ENCODE data around the gene RAD51B. TPM values are rescaled to one million over a fixed set of nuclear protein-coding genes. Genes with fewer than 3 reads are reported as not detected.

The RAD51B gene
- polyA plus RNA-seq, 1 experiment: 6.6 TPM

DNA sequence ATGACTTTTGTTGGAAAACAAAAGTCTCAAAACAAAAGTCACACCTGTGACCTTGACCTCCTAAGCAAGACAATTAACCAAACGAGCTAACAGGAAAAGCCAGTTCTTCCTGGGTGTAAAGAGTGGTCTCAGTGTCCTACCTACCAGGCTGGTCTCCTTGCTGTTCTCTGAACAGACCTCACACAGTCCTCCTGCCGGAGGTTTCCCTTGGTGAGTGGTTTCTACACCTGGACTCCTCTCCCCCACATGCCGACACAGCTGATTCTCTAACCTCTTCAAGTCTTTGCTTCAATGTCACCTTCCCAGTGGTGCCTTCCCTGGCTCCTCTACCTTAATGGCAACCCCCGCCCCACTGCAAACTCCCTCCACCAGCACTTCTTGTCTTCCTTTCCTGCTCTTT lies 734.7 kb downstream of the RAD51B start:
- POLR2A ChIA-PET: interaction anchor here (2.0 kb wide), 1 partner anchor 239 kb away, joined by 11 read pairs; the partner anchor contains the start of gene ZFP36L1
- H3K27ac ChIP-seq (ENCODE audit: low read depth, low read length): no peak overlapping the region
- TF ChIP-seq, protein P1, sequence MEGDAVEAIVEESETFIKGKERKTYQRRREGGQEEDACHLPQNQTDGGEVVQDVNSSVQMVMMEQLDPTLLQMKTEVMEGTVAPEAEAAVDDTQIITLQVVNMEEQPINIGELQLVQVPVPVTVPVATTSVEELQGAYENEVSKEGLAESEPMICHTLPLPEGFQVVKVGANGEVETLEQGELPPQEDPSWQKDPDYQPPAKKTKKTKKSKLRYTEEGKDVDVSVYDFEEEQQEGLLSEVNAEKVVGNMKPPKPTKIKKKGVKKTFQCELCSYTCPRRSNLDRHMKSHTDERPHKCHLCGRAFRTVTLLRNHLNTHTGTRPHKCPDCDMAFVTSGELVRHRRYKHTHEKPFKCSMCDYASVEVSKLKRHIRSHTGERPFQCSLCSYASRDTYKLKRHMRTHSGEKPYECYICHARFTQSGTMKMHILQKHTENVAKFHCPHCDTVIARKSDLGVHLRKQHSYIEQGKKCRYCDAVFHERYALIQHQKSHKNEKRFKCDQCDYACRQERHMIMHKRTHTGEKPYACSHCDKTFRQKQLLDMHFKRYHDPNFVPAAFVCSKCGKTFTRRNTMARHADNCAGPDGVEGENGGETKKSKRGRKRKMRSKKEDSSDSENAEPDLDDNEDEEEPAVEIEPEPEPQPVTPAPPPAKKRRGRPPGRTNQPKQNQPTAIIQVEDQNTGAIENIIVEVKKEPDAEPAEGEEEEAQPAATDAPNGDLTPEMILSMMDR (IDR thresholded peaks at IDR 0.05; ENCODE audit: low read depth, low read length): no peak

DNA sequence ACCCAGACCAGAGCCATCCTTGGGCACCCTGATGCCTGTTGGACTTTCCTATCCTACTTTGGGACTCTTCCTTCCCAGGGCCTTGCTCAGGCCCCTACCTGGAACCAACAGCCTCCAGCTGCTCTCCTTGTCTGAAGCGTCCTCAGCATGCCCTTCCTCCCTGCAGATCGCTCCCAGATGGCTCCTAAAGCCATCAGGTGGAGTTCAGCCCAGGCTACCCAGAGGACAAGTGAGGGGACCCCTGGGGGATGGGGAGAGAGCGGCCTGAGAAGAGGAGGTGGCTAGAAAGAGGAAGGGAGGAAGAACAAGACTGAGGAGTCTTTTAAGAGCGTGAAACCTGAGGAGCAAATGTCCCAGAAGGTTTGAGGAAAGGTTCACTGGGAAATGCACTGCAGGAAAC lies 736.7 kb downstream of the RAD51B start:
- Histone ChIP-seq H3K9me3 (ENCODE audit: control insufficient read depth, insufficient read depth, low read length) (no peaks in the 10 kb centered on the region), H3K27ac (ENCODE audit: low read depth, low read length) (no peak overlapping the region), H3K27me3 (ENCODE audit: control insufficient read depth, insufficient read depth, low read length) (no peaks in the 10 kb centered on the region), H3K4me3 (ENCODE audit: low read depth, low read length) (no peak overlapping the region)
- ChIA-PET CTCF (no interaction called here), POLR2A (no interaction called here)
- no peak for DNase-seq (ENCODE audit: low read depth, low spot score)
- TF ChIP-seq, protein P1 (IDR thresholded peaks at IDR 0.05; ENCODE audit: low read depth, low read length): no peak

More for the DNA sequence above, 734.7 kb downstream of the RAD51B start:
- Histone ChIP-seq H3K4me3 (ENCODE audit: low read depth, low read length) (no peak overlapping the region), H3K27me3 (ENCODE audit: control insufficient read depth, insufficient read depth, low read length) (no peaks in the 10 kb centered on the region), H3K9me3 (ENCODE audit: control insufficient read depth, insufficient read depth, low read length) (no peaks in the 10 kb centered on the region)
- no peak for DNase-seq (ENCODE audit: low read depth, low spot score)
- CTCF ChIA-PET: interaction anchor here (1.3 kb wide), 1 partner anchor 235 kb away, joined by 3 read pairs; no protein-coding TSS in a partner anchor

DNA sequence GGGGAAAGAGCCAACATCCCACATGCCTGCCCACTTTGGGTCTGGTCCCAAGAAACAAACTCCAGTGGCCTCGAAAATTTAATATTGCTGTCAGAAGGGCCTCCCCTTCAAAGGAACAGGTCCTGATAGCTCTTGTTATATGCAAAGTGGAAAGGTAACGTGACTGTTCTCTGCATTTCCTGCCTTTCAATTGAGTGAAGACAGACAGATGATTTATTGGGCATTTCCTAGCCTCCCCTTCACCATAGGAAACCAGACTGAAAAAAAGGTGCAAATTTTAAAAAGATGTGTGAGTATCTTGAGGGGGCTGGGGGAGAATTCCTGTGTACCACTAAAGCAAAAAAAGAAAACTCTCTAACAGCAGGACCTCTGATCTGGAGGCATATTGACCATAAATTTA lies 738.1 kb downstream of the RAD51B start:
- ChIA-PET CTCF (no interaction called here), POLR2A (no interaction called here)
- no peaks in the 10 kb centered on the region for H3K9me3 ChIP-seq (ENCODE audit: control insufficient read depth, insufficient read depth, low read length)
- H3K27me3 ChIP-seq (ENCODE audit: control insufficient read depth, insufficient read depth, low read length): peaks cover under 1% of the 10 kb centered on the region
- TF ChIP-seq, protein P1 (IDR thresholded peaks at IDR 0.05; ENCODE audit: low read depth, low read length): no peak
- no peak overlapping the region for H3K4me3 ChIP-seq (ENCODE audit: low read depth, low read length)
- no peak overlapping the region for H3K27ac ChIP-seq (ENCODE audit: low read depth, low read length)
- no peak for DNase-seq (ENCODE audit: low read depth, low spot score)

DNA sequence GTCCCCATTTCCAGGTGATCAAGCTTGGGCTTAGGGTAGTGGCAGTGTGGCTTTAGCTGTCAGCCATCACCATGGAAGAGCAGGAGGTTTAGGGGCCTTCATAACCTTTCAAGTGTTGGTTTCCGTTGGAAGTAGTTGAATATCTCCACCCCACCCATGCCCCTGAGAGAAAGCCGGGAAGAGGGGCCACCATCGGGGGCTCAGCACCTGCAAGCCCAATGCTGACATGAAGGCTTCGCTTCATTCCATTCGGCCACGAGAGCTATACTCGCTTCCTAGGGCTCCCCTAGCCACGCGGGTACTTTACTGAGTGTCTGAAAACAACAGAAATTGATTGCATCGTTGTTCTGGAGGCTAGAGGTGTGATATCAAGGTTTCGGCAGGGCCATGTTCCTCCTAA lies 738.5 kb downstream of the RAD51B start:
- DNase-seq (ENCODE audit: low read depth, low spot score): no peak
- TF ChIP-seq, protein P1 (IDR thresholded peaks at IDR 0.05; ENCODE audit: low read depth, low read length): no peak
- POLR2A ChIA-PET: no interaction called here
- no peak overlapping the region for H3K27ac ChIP-seq (ENCODE audit: low read depth, low read length)
- no peaks in the 10 kb centered on the region for H3K9me3 ChIP-seq (ENCODE audit: control insufficient read depth, insufficient read depth, low read length)
- CTCF ChIA-PET: no interaction called here
- no peak overlapping the region for H3K4me3 ChIP-seq (ENCODE audit: low read depth, low read length)
- H3K27me3 ChIP-seq (ENCODE audit: control insufficient read depth, insufficient read depth, low read length): peaks cover 3% of the 10 kb centered on the region

DNA sequence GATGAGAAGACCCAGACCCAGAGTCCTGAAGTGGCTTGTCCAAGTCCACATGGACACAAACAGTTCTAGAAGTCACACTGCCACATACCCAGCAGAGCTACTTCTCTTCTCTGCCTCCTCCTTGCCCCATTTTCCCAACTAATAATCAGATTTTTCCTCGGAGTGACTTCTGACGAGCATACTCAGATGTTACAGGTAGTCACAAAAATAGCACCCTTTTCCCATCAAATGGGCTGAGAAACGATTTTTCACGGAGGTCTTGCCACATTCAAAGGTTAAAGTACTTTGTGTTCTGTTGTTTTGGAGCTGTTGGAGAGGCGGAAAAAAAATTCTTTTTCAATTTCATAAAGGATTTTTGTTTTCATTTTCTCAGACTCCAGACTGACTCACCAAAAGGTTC lies 740.4 kb downstream of the RAD51B start:
- CTCF ChIA-PET: no interaction called here
- TF ChIP-seq, protein P1 (IDR thresholded peaks at IDR 0.05; ENCODE audit: low read depth, low read length): no peak
- POLR2A ChIA-PET: no interaction called here

More for the DNA sequence above, 740.4 kb downstream of the RAD51B start:
- Histone ChIP-seq H3K4me3 (ENCODE audit: low read depth, low read length) (no peak overlapping the region), H3K27me3 (ENCODE audit: control insufficient read depth, insufficient read depth, low read length) (peaks cover 3% of the 10 kb centered on the region), H3K27ac (ENCODE audit: low read depth, low read length) (no peak overlapping the region), H3K9me3 (ENCODE audit: control insufficient read depth, insufficient read depth, low read length) (no peaks in the 10 kb centered on the region)
- DNase-seq (ENCODE audit: low read depth, low spot score): no peak

All from AG04450 (cell line).